ENCODE data around the gene OSBP2. TPM values are rescaled to one million over a fixed set of nuclear protein-coding genes. Genes with fewer than 3 reads are reported as not detected.

Gene OSBP2
- total RNA-seq, 1 donor from 2014 or later, result 0.53 TPM

- TF ChIP-seq CTCF (IDR thresholded peaks at IDR 0.05), result no peak
- Histone ChIP-seq H3K9me3 (no peaks in the 10 kb centered on the region), H3K4me3 (no peak overlapping the region), H3K36me3 (no peaks in the 10 kb centered on the region), H3K27ac (no peak overlapping the region), H3K4me1 (peaks cover 0 to 6% of the 10 kb centered on the region in 2 donors), H3K27me3 (no peaks in the 10 kb centered on the region)
- intact Hi-C loops (cut with DNase I), result no loop called here
- no peak for DNase-seq (ENCODE audit: low spot score in 2 of 2)
Observed at GRCh38 chr22:30876221-30876751, 181.6 kb downstream of the OSBP2 start.

- Histone ChIP-seq H3K9me3 (no peaks in the 10 kb centered on the region), H3K36me3 (no peaks in the 10 kb centered on the region), H3K27ac (no peak overlapping the region), H3K4me3 (no peak overlapping the region), H3K4me1 (peaks cover 0 to 6% of the 10 kb centered on the region in 2 donors), H3K27me3 (no peaks in the 10 kb centered on the region)
- no peak for DNase-seq (ENCODE audit: low spot score in 2 of 2)
- intact Hi-C loops (cut with DNase I), result no loop called here
- TF ChIP-seq CTCF (IDR thresholded peaks at IDR 0.05), result no peak
Observed at GRCh38 chr22:30876915-30877553, 182.4 kb downstream of the OSBP2 start.

- Histone ChIP-seq H3K36me3 (no peaks in the 10 kb centered on the region), H3K4me1 (peaks cover 0 to 6% of the 10 kb centered on the region in 2 donors), H3K27ac (no peak overlapping the region), H3K4me3 (no peak overlapping the region), H3K9me3 (no peaks in the 10 kb centered on the region), H3K27me3 (no peaks in the 10 kb centered on the region)
- TF ChIP-seq CTCF (IDR thresholded peaks at IDR 0.05), result no peak
- no peak for DNase-seq (ENCODE audit: low spot score in 2 of 2)
- intact Hi-C loops (cut with DNase I), result no loop called here
Observed at GRCh38 chr22:30877662-30878515, 183.2 kb downstream of the OSBP2 start.

- H3K36me3 ChIP-seq, result no peaks in the 10 kb centered on the region
- no peaks in the 10 kb centered on the region for H3K9me3 ChIP-seq
- intact Hi-C loops (cut with DNase I), result no loop called here
- H3K27me3 ChIP-seq, result no peaks in the 10 kb centered on the region
- DNase-seq (ENCODE audit: low spot score in 2 of 2), result no peak
- peaks cover 0 to 6% of the 10 kb centered on the region in 2 donors for H3K4me1 ChIP-seq
- H3K27ac ChIP-seq, result no peak overlapping the region
- no peak overlapping the region for H3K4me3 ChIP-seq
- TF ChIP-seq CTCF (IDR thresholded peaks at IDR 0.05), result no peak
Observed at GRCh38 chr22:30878516-30879414, 184.1 kb downstream of the OSBP2 start.

- DNase-seq (ENCODE audit: low spot score in 2 of 2), result no peak
- TF ChIP-seq CTCF (IDR thresholded peaks at IDR 0.05), result no peak
Observed at GRCh38 chr22:30879415-30879797, 184.7 kb downstream of the OSBP2 start.

More at GRCh38 chr22:30879415-30879797, 184.7 kb downstream of the OSBP2 start:
- intact Hi-C loops (cut with DNase I), result no loop called here
- Histone ChIP-seq H3K4me3 (no peak overlapping the region), H3K9me3 (no peaks in the 10 kb centered on the region), H3K27me3 (no peaks in the 10 kb centered on the region), H3K36me3 (no peaks in the 10 kb centered on the region), H3K27ac (no peak overlapping the region), H3K4me1 (peaks cover 0 to 6% of the 10 kb centered on the region in 2 donors)
